Esophagus muscularis mucosa (tissue), 4 donors: ENCODE measurements around the gene STXBP6. TPM values are rescaled to one million over a fixed set of nuclear protein-coding genes. Genes with fewer than 3 reads are reported as not detected.

ENCODE experiments used
- DNase-seq: peaks from one replicate; pipeline ENCODE4 v3.0.0-alpha.2; 2017; ENCODE audit errors: extremely low spot score
- H3K27ac ChIP-seq, 4 donors: fragments of 200-600 bp; sonication (generic); replicated peaks in 1 of 4; 1 replicate in 3 of 4; 2 replicates in 1 of 4; pipeline ENCODE4 v1.5.1; 2016 to 2019; ENCODE audit warnings: mild to moderate bottlenecking in 1 of 4
- H3K27me3 ChIP-seq, 4 donors: fragments of 200-600 bp; sonication (generic); one replicate each; pipeline versions ENCODE4 v1.5.1 to v1.6.0; 2016 to 2019
- H3K36me3 ChIP-seq, 4 donors: fragments of 200-600 bp; sonication (generic); one replicate each; pipeline ENCODE4 v1.5.1; 2016 to 2019
- H3K4me1 ChIP-seq, 4 donors: fragments of 200-600 bp; sonication (generic); one replicate each; pipeline ENCODE4 v1.5.1; 2016 to 2019
- H3K4me3 ChIP-seq, 4 donors: fragments of 200-600 bp; sonication (generic); 1 replicate in 2 of 4; 2 replicates in 2 of 4; pipeline ENCODE4 v1.5.1; 2016 to 2019; ENCODE audit warnings: mild to moderate bottlenecking in 4 of 4, moderate library complexity in 1 of 4
- H3K9me3 ChIP-seq, 4 donors: fragments of 200-600 bp; sonication (generic); 1 replicate in 3 of 4; 2 replicates in 1 of 4; pipeline ENCODE4 v1.5.1; 2016 to 2019
- EP300 ChIP-seq: sonication (generic); formaldehyde crosslinking; IDR thresholded peaks from one replicate; pipeline ENCODE4 v1.6.1; 2017; ENCODE audit warnings: antibody characterized with exemption
- POLR2A ChIP-seq: fragments of 450-650 bp; IDR thresholded peaks from one replicate; pipeline ENCODE4 v1.6.1; 2017; ENCODE audit warnings: antibody characterized with exemption, moderate library complexity, mild to moderate bottlenecking, low read depth
- POLR2AphosphoS5 ChIP-seq, 2 donors: sonication (generic); formaldehyde crosslinking; IDR thresholded peaks; one replicate each; pipeline ENCODE4 v1.6.1; 2017; ENCODE audit warnings: antibody characterized with exemption in 2 of 2
- WGBS: methylation state at CpG from one replicate; pipeline ENCODE4 v1.1.5; 2018; 5-methylcytosine and 5-hydroxymethylcytosine counted together
- intact Hi-C: fragments of 100-400 bp; cut with DNase I; formaldehyde crosslinking; loops from one replicate; pipeline ENCODE4 v1.15.1; 2023
- total RNA-seq, 4 donors: library from RNA; depleted of rRNA; stranded (reverse); fragments of >200 nt; gene quantifications; one replicate each; pipeline versions ENCODE4 v1.1.0 to v1.2.1, GENCODE V29; 2016
- TF ChIP-seq, protein P1 (sequence below), 3 experiments: fragments of 200-600 bp in 2 of 3; fragments of 450-650 bp in 1 of 3; sonication (generic) in 2 of 3; IDR thresholded peaks; one replicate each; pipeline ENCODE4 v1.5.1; 2017 to 2019; ENCODE audit warnings: antibody characterized with exemption in 3 of 3, mild to moderate bottlenecking in 2 of 3, moderate library complexity in 1 of 3

STXBP6 gene
- total RNA-seq, 4 donors from 2014 or later = 36.9 to 60.4 (median 52.1) TPM

DNA sequence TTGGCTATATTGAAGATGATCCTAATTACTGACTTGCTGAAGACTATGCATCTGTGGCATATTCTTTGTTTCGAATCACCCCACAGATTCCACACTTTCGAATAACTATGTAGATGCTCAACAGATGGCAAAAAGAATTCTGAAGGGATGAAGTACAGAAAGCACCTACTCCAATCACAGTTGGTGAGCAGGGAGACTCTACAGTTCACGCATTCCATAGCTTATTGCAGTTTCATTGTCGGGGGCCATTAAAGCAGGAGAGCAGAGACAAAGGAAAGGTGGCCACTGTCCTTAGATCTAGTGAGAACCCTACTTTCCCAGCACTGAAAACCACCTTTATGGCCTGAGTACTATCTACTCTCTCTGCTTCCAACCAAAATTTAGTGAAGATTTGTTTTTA is 191.9 kb downstream of the STXBP6 start:
- peaks cover 22 to 34% (median 30%) of the 10 kb centered on the region in 4 donors for H3K4me1 ChIP-seq
- no peak for DNase-seq
- TF ChIP-seq POLR2A (no peak), POLR2AphosphoS5 (IDR thresholded peaks at IDR 0.05) (no peak), EP300 (no peak)
- TF ChIP-seq, protein P1, sequence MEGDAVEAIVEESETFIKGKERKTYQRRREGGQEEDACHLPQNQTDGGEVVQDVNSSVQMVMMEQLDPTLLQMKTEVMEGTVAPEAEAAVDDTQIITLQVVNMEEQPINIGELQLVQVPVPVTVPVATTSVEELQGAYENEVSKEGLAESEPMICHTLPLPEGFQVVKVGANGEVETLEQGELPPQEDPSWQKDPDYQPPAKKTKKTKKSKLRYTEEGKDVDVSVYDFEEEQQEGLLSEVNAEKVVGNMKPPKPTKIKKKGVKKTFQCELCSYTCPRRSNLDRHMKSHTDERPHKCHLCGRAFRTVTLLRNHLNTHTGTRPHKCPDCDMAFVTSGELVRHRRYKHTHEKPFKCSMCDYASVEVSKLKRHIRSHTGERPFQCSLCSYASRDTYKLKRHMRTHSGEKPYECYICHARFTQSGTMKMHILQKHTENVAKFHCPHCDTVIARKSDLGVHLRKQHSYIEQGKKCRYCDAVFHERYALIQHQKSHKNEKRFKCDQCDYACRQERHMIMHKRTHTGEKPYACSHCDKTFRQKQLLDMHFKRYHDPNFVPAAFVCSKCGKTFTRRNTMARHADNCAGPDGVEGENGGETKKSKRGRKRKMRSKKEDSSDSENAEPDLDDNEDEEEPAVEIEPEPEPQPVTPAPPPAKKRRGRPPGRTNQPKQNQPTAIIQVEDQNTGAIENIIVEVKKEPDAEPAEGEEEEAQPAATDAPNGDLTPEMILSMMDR (IDR thresholded peaks at IDR 0.05) = no peak
- no peaks in the 10 kb centered on the region for H3K9me3 ChIP-seq
- H3K27ac ChIP-seq = no peak overlapping the region
- peaks cover 10 to 24% (median 13%) of the 10 kb centered on the region in 4 donors for H3K36me3 ChIP-seq
- 85% methylated on average over 4 of the region's 4 CpGs for WGBS
- H3K4me3 ChIP-seq = no peak overlapping the region
- intact Hi-C loops = no loop called here
- no peaks in the 10 kb centered on the region for H3K27me3 ChIP-seq

DNA sequence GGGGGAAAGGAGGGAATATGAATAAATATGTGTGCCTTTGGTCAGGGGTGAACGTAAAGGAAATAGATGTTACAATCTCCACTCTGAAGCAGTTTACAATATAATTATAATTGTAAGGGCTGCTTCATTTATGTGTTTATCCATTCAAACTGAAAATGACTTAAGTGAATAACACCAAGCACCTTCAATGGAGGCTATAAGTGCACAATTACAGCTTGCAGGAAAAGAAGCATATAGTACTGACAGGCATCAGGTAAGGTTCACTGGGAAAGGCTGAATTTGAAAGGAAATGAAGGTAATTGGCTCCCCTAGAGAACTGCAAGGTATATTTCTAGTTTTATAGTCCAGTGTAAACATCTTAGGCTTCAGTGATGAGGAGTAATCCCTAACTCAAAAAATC is 192.7 kb downstream of the STXBP6 start:
- Histone ChIP-seq H3K4me1 (peaks cover 22 to 34% (median 30%) of the 10 kb centered on the region in 4 donors), H3K4me3 (no peak overlapping the region), H3K9me3 (no peaks in the 10 kb centered on the region), H3K36me3 (peaks cover 10 to 25% (median 13%) of the 10 kb centered on the region in 4 donors), H3K27ac (no peak overlapping the region), H3K27me3 (no peaks in the 10 kb centered on the region)
- intact Hi-C loops = no loop called here
- no peak for DNase-seq
- TF ChIP-seq POLR2AphosphoS5 (IDR thresholded peaks at IDR 0.05) = no peak
- 84% methylated on average over 1 of the region's 1 CpG for WGBS

DNA sequence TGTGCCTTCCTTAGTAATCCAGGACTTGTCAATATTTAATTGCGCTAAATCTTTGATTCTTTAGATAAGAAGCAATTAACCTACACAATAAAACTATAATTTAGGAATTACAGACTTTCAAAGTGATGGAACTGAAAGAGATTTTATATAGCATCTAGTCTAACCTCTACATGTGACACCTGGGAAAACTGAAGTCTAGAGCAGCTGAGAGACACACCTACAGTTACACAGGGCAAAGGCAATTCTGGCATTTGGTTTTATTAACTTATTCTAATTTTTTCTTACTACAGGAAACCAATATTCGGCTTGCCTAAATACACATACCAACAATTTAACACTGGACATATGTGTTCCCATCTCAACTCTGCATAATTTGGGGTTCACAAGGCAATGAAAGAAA is 196.5 kb downstream of the STXBP6 start:
- no peaks in the 10 kb centered on the region for H3K27me3 ChIP-seq
- intact Hi-C loops = no loop called here
- H3K36me3 ChIP-seq = peaks cover 10 to 37% (median 13%) of the 10 kb centered on the region in 4 donors
- no peaks in the 10 kb centered on the region for H3K9me3 ChIP-seq
- no peak for DNase-seq
- peaks cover 0 to 6% (median 3%) of the 10 kb centered on the region in 4 donors for H3K4me1 ChIP-seq
- WGBS = 94% methylated on average over 2 of the region's 2 CpGs
- TF ChIP-seq, protein P1 (IDR thresholded peaks at IDR 0.05) = no peak
- TF ChIP-seq EP300 = no peak
- H3K27ac ChIP-seq = no peak overlapping the region
- no peak overlapping the region for H3K4me3 ChIP-seq

DNA sequence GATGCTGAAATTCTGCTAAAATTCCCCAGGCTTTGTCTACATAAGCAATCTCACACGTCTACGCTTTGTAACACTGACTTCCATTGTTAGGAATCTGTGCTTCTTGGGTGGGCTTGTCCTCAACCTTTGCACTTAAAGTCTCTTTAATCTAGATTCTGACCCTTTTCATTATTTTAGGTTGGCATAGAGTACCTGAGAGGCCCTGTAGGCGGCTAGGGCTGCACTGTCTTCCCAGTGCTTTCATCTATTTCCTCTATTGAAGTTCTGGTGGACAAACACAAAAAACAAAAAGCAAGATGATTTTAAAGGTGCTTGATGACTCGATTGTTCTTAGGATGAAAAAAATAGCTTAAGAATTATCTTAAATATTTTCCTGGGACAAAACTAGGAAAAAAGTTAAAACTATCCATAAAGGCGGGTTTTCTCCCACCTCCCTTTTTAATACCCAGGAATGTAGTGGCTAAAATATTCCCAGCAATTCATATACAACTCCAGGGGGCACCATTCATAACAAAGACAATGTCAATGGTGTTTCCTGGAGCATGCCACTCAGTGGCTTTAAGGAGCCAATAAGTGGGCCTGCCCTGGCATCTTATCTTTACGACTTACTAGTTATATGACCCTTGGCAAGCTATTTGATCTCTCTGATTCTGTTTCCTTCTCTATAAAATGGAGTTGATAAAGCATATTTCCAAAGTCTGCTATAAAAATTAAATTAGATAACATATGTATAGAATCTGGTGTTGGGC is 197.5 kb downstream of the STXBP6 start:
- no peak overlapping the region for H3K27ac ChIP-seq
- DNase-seq = no peak
- no peak overlapping the region for H3K4me3 ChIP-seq
- no peaks in the 10 kb centered on the region for H3K9me3 ChIP-seq
- H3K4me1 ChIP-seq = peaks cover 0 to 3% (median 0%) of the 10 kb centered on the region in 4 donors
- intact Hi-C loops = no loop called here
- no peaks in the 10 kb centered on the region for H3K27me3 ChIP-seq
- TF ChIP-seq EP300 (no peak), POLR2AphosphoS5 (IDR thresholded peaks at IDR 0.05) (no peak), POLR2A (no peak)
- TF ChIP-seq, protein P1 (IDR thresholded peaks at IDR 0.05) = no peak
- WGBS = 82% methylated on average over 6 of the region's 6 CpGs
- peaks cover 10 to 37% (median 13%) of the 10 kb centered on the region in 4 donors for H3K36me3 ChIP-seq

DNA sequence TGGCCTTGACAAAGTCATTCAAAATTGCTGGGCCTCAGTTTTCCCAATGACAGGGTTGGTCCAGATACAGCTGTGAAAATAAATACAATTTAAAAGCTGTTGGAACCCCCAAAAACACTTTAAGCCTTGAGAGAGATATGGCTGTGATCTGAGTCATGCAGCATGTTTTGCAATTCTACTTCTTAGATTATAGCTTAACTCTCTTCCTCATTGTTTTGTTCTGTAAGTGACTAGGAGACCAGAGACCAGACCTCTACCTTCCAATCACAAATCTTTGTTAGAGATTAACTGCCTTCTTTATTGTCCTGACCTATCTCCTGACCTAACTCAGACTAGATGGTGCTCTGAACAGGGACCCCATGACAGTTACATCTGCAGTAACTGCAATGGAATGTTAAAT is 198.1 kb downstream of the STXBP6 start:
- H3K9me3 ChIP-seq = no peaks in the 10 kb centered on the region
- H3K4me1 ChIP-seq = peaks cover 0 to 3% (median 0%) of the 10 kb centered on the region in 4 donors
- H3K27ac ChIP-seq = no peak overlapping the region
- H3K4me3 ChIP-seq = no peak overlapping the region
- TF ChIP-seq POLR2AphosphoS5 (IDR thresholded peaks at IDR 0.05) = no peak
- TF ChIP-seq POLR2A = no peak
- TF ChIP-seq, protein P1 (IDR thresholded peaks at IDR 0.05) = no peak
- no peak for TF ChIP-seq EP300
- DNase-seq = no peak
- intact Hi-C loops = no loop called here
- peaks cover 10 to 37% (median 13%) of the 10 kb centered on the region in 4 donors for H3K36me3 ChIP-seq
- H3K27me3 ChIP-seq = no peaks in the 10 kb centered on the region
